Measurements from ENCODE around the gene JAKMIP2.
"Not testable (repeated sequence)": the region's sequence is repeated elsewhere in the genome, so short reads cannot be mapped to it uniquely, and the experiment has no call there.

JAKMIP2 gene

GRCh38 chr5:147782110-147783028 lies at the start of gene JAKMIP2:
JAKMIP2 (minus strand) TSS chr5:147782728; CDS start chr5:147671806, 110,922 bp downstream.
- in situ Hi-C loops (cut with MboI; ENCODE audit: low sequenced_read_pairs): no loop called here

GRCh38 chr5:147831465-147831864 lies 48.9 kb upstream of the JAKMIP2 start, which contains the start of gene SPINK1:
SPINK1 (minus strand) TSS chr5:147831671; CDS start chr5:147831577, 94 bp downstream.
- in situ Hi-C loops (cut with MboI; ENCODE audit: low sequenced_read_pairs): no loop called here

- in situ Hi-C loops (cut with MboI; ENCODE audit: low sequenced_read_pairs): no loop called here
Observed at GRCh38 chr5:147830035-147830434, 47.5 kb upstream of the JAKMIP2 start.

- in situ Hi-C loops (cut with MboI; ENCODE audit: low sequenced_read_pairs): not testable (repeated sequence)
Observed at GRCh38 chr5:147827017-147827416, 44.5 kb upstream of the JAKMIP2 start.

- in situ Hi-C loops (cut with MboI; ENCODE audit: low sequenced_read_pairs): no loop called here
Observed at GRCh38 chr5:147826361-147826760, 43.8 kb upstream of the JAKMIP2 start.

- in situ Hi-C loops (cut with MboI; ENCODE audit: low sequenced_read_pairs): loop anchor here (25.0 kb wide), 1 partner anchor 186 kb away; no protein-coding TSS in a partner anchor
Observed at GRCh38 chr5:147822686-147823491, 40.4 kb upstream of the JAKMIP2 start.

- in situ Hi-C loops (cut with MboI; ENCODE audit: low sequenced_read_pairs): loop anchor here (25.0 kb wide), 1 partner anchor 185 kb away; no protein-coding TSS in a partner anchor
Observed at GRCh38 chr5:147822222-147822621, 39.7 kb upstream of the JAKMIP2 start.

- in situ Hi-C loops (cut with MboI; ENCODE audit: low sequenced_read_pairs): loop anchor here (25.0 kb wide), 1 partner anchor 184 kb away; no protein-coding TSS in a partner anchor
Observed at GRCh38 chr5:147821766-147822165, 39.2 kb upstream of the JAKMIP2 start.

- in situ Hi-C loops (cut with MboI; ENCODE audit: low sequenced_read_pairs): loop anchor here (25.0 kb wide), 1 partner anchor 182 kb away; no protein-coding TSS in a partner anchor
Observed at GRCh38 chr5:147819261-147819770, 36.8 kb upstream of the JAKMIP2 start.

GRCh38 chr5:147818290-147818689 lies 35.8 kb upstream of the JAKMIP2 start:
- in situ Hi-C loops (cut with MboI; ENCODE audit: low sequenced_read_pairs): loop anchor here (25.0 kb wide), 1 partner anchor 181 kb away; no protein-coding TSS in a partner anchor

- in situ Hi-C loops (cut with MboI; ENCODE audit: low sequenced_read_pairs): loop anchor here (25.0 kb wide), 1 partner anchor 176 kb away; no protein-coding TSS in a partner anchor
Observed at GRCh38 chr5:147813696-147814095, 31.2 kb upstream of the JAKMIP2 start.

GRCh38 chr5:147809830-147810666 lies 27.5 kb upstream of the JAKMIP2 start:
- in situ Hi-C loops (cut with MboI; ENCODE audit: low sequenced_read_pairs): loop anchor here (25.0 kb wide), 1 partner anchor 173 kb away; no protein-coding TSS in a partner anchor

GRCh38 chr5:147805030-147805454 lies 22.5 kb upstream of the JAKMIP2 start:
- in situ Hi-C loops (cut with MboI; ENCODE audit: low sequenced_read_pairs): loop anchor here (25.0 kb wide), 1 partner anchor 168 kb away; no protein-coding TSS in a partner anchor

- in situ Hi-C loops (cut with MboI; ENCODE audit: low sequenced_read_pairs): loop anchor here (25.0 kb wide), 1 partner anchor 167 kb away; no protein-coding TSS in a partner anchor
Observed at GRCh38 chr5:147804334-147804733, 21.8 kb upstream of the JAKMIP2 start.

GRCh38 chr5:147803926-147804325 lies 21.4 kb upstream of the JAKMIP2 start:
- in situ Hi-C loops (cut with MboI; ENCODE audit: low sequenced_read_pairs): loop anchor here (25.0 kb wide), 1 partner anchor 167 kb away; no protein-coding TSS in a partner anchor

- in situ Hi-C loops (cut with MboI; ENCODE audit: low sequenced_read_pairs): loop anchor here (25.0 kb wide), 1 partner anchor 166 kb away; no protein-coding TSS in a partner anchor
Observed at GRCh38 chr5:147803161-147803560, 20.6 kb upstream of the JAKMIP2 start.

GRCh38 chr5:147801461-147801860 lies 18.9 kb upstream of the JAKMIP2 start:
- in situ Hi-C loops (cut with MboI; ENCODE audit: low sequenced_read_pairs): loop anchor here (25.0 kb wide), 1 partner anchor 164 kb away; no protein-coding TSS in a partner anchor

- in situ Hi-C loops (cut with MboI; ENCODE audit: low sequenced_read_pairs): loop anchor here (25.0 kb wide), 1 partner anchor 163 kb away; no protein-coding TSS in a partner anchor
Observed at GRCh38 chr5:147800491-147800890, 18.0 kb upstream of the JAKMIP2 start.

GRCh38 chr5:147796556-147797308 lies 14.2 kb upstream of the JAKMIP2 start:
- in situ Hi-C loops (cut with MboI; ENCODE audit: low sequenced_read_pairs): no loop called here
